ENCODE measurements around the gene CAPG. TPM values are rescaled to one million over a fixed set of nuclear protein-coding genes. Genes with fewer than 3 reads are reported as not detected.
"Not testable (repeated sequence)": the region's sequence is repeated elsewhere in the genome, so short reads cannot be mapped to it uniquely, and the experiment has no call there.

Gene CAPG
- total RNA-seq, 5 donors from 2014 or later (not counting 1 experiment from before 2014, with no cell fraction given), result 30.1 to 71.7 (median 41.2) TPM

DNA sequence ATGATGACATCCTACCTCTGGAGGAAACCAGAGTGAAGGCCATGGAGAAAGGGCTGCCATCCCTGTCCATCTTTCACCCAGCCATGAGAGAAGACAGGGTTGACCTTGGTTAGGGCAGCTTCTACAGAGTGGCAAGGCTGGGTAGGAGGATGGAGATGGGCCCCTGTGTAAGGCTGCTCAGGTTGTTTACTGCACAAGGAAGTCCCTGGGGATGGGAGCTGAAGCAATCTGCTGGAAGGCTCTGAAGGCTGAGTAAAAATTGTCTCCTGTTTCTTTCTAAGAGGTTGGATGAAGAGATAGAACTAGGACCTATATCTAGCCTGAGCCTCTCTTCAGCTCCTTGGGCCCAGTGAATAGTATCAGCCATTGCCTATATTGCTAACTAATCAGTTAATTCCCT, 41.2 kb downstream of the CAPG start:
- CTCF ChIA-PET, result interaction anchor here in 1 of 2 donors (0.6 kb wide), 1 partner anchor 13 kb away, joined by 9 read pairs; no protein-coding TSS in a partner anchor
- DNase-seq (no peak), ATAC-seq (replicated peaks in 1 of 4) (no peak)
- Mint-ChIP-seq H3K36me3 (peaks cover 33% of the 10 kb centered on the region), H3K27me3 (no peaks in the 10 kb centered on the region), H3K4me3 (no peak overlapping the region), H3K27ac (no peak overlapping the region), H3K4me1 (no peaks in the 10 kb centered on the region), H3K9me3 (no peaks in the 10 kb centered on the region)
- POLR2A ChIA-PET, result no interaction called here
- Histone ChIP-seq H3K27me3 (replicated peaks in 1 of 2; ENCODE audit: control insufficient read depth in 2 of 2, extremely low read depth in 1 of 2, insufficient read depth in 2 of 2, low read length in 1 of 2) (no peaks in the 10 kb centered on the region), H3K36me3 (ENCODE audit: control insufficient read depth in 2 of 2, extremely low read depth in 1 of 2, insufficient read depth in 1 of 2, low read length in 1 of 2) (peaks cover 3 to 14% of the 10 kb centered on the region in 2 donors), H3K27ac (ENCODE audit: low read length) (no peak overlapping the region), H3K4me1 (ENCODE audit: control insufficient read depth in 1 of 2, extremely low read depth in 1 of 2, insufficient read depth in 2 of 2, low read length in 2 of 2) (no peaks in the 10 kb centered on the region), H3K4me3 (ENCODE audit: control insufficient read depth in 1 of 2, extremely low read depth in 1 of 2, low read length in 1 of 2) (no peak overlapping the region), H3K9me3 (no peaks in the 10 kb centered on the region)

DNA sequence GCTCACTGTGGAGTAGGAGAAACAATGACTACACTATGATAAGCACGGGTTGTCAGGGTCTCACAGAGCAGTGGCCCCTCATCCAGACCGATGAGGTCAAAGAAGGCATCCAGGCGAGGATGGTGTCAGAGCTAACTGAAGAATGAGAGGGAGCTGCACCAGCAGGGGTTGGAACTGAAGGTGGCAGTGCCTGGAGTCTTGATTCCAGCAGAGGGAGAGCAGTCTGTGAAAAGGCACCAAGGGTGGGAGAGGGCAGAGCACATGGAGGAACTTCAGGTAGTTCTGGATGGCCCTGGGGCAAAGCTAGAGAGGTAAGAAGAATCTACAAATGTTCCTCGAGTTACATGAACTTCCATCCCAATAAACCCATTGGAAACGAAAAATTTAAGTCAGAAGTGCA, 43.0 kb downstream of the CAPG start:
- H3K4me3 Mint-ChIP-seq, result no peak overlapping the region
- DNase-seq, result no peak
- H3K36me3 Mint-ChIP-seq, result peaks cover 37% of the 10 kb centered on the region
- no peak overlapping the region for H3K27ac Mint-ChIP-seq
- H3K4me1 ChIP-seq (ENCODE audit: control insufficient read depth in 1 of 2, extremely low read depth in 1 of 2, insufficient read depth in 2 of 2, low read length in 2 of 2), result no peaks in the 10 kb centered on the region
- no peaks in the 10 kb centered on the region for H3K9me3 ChIP-seq
- H3K36me3 ChIP-seq (ENCODE audit: control insufficient read depth in 2 of 2, extremely low read depth in 1 of 2, insufficient read depth in 1 of 2, low read length in 1 of 2), result peaks cover 9 to 26% of the 10 kb centered on the region in 2 donors
- H3K4me1 Mint-ChIP-seq, result no peaks in the 10 kb centered on the region
- POLR2A ChIA-PET, result no interaction called here
- CTCF ChIA-PET, result no interaction called here
- no peaks in the 10 kb centered on the region for H3K27me3 ChIP-seq (replicated peaks in 1 of 2; ENCODE audit: control insufficient read depth in 2 of 2, extremely low read depth in 1 of 2, insufficient read depth in 2 of 2, low read length in 1 of 2)
- H3K27me3 Mint-ChIP-seq, result no peaks in the 10 kb centered on the region
- 88% methylated on average over 5 of the region's 5 CpGs for WGBS (ENCODE audit: insufficient coverage)
- H3K9me3 Mint-ChIP-seq, result no peaks in the 10 kb centered on the region
- no peak overlapping the region for H3K4me3 ChIP-seq (ENCODE audit: control insufficient read depth in 1 of 2, extremely low read depth in 1 of 2, low read length in 1 of 2)
- H3K27ac ChIP-seq (ENCODE audit: low read length), result no peak overlapping the region
- ATAC-seq (replicated peaks in 1 of 4), result no peak

DNA sequence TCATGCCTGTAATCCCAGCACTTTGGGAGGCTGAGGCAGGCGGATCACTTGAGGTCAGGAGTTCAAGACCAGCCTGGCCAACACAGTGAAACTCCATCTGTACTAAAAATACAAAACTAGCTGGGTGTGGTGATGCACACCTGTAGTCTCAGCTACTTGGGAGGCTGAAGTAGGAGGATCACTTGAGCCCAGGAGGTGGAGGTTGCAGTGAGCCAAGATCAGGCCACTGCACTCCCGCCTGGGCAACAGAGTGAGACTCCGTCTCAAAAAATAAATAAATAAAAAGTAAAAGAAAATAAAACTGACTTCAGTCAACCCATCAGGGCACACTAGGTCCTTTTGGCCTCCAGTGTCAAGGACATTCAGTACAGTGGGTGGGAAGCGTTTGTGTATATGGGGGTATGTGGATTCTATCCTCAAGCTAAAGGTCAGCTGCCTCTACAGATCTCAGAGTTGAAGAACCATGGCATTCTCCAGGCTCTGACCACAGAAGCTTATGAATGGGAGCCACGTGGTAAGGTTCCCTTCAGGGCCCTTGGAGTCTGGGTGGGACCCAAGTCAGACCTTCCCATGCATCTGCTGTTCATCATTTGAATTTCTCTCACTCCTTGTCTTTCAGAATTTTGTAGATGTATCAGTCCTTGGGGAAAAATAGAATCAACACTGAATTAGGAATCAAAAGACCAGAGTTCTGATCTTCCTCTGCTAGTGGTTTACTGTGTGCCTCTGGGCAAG, 47.3 kb downstream of the CAPG start:
- DNase-seq; H3K27me3 ChIP-seq (replicated peaks in 1 of 2; ENCODE audit: control insufficient read depth in 2 of 2, extremely low read depth in 1 of 2, insufficient read depth in 2 of 2, low read length in 1 of 2); H3K4me3 ChIP-seq (ENCODE audit: control insufficient read depth in 1 of 2, extremely low read depth in 1 of 2, low read length in 1 of 2); H3K27ac ChIP-seq (ENCODE audit: low read length); H3K27ac Mint-ChIP-seq; CTCF ChIA-PET; H3K9me3 Mint-ChIP-seq; H3K4me3 Mint-ChIP-seq; H3K9me3 ChIP-seq; H3K27me3 Mint-ChIP-seq; POLR2A ChIA-PET; ATAC-seq (replicated peaks in 1 of 4); H3K4me1 ChIP-seq (ENCODE audit: control insufficient read depth in 1 of 2, extremely low read depth in 1 of 2, insufficient read depth in 2 of 2, low read length in 2 of 2): not testable (repeated sequence)
- peaks cover 9 to 30% of the 10 kb centered on the region in 2 donors for H3K36me3 ChIP-seq (ENCODE audit: control insufficient read depth in 2 of 2, extremely low read depth in 1 of 2, insufficient read depth in 1 of 2, low read length in 1 of 2)
- no CpG with 5 or more reads among the region's 5 CpGs for WGBS (ENCODE audit: insufficient coverage)
- peaks cover 8 to 11% (median 10%) of the 10 kb centered on the region in 3 donors for H3K4me1 Mint-ChIP-seq
- H3K36me3 Mint-ChIP-seq, result peaks cover 51% of the 10 kb centered on the region

DNA sequence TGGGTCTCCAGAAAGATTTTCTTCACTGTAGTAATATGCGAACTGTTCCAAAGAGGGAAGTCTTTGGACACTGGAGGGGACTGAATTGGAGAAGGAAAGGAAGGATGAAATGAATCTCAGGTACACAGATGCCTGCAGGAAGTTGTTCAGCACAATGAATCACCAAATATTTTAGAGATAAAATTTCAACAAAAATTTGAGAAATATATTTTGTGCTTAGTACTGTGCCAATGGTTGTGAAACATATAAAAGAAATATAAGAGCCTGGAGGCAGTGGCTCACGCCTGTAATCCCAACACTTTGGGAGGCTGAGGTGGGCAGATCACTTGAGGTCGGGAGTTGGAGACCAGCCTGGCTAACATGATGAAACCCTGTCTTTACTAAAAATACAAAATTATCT, 52.4 kb downstream of the CAPG start:
- ATAC-seq (replicated peaks in 1 of 4) (no peak), DNase-seq (no peak)
- H3K27ac ChIP-seq (ENCODE audit: low read length), result no peak overlapping the region
- no peaks in the 10 kb centered on the region for H3K9me3 ChIP-seq
- H3K36me3 Mint-ChIP-seq, result peaks cover 45% of the 10 kb centered on the region
- H3K27me3 ChIP-seq (replicated peaks in 1 of 2; ENCODE audit: control insufficient read depth in 2 of 2, extremely low read depth in 1 of 2, insufficient read depth in 2 of 2, low read length in 1 of 2), result no peaks in the 10 kb centered on the region
- no peaks in the 10 kb centered on the region for H3K27me3 Mint-ChIP-seq
- 100% methylated on average over 1 of the region's 3 CpGs for WGBS (ENCODE audit: insufficient coverage)
- no peak overlapping the region for H3K27ac Mint-ChIP-seq
- H3K4me1 Mint-ChIP-seq, result peaks cover 46 to 52% (median 48%) of the 10 kb centered on the region in 3 donors
- H3K36me3 ChIP-seq (ENCODE audit: control insufficient read depth in 2 of 2, extremely low read depth in 1 of 2, insufficient read depth in 1 of 2, low read length in 1 of 2), result peaks cover 0 to 30% of the 10 kb centered on the region in 2 donors
- H3K4me3 ChIP-seq (ENCODE audit: control insufficient read depth in 1 of 2, extremely low read depth in 1 of 2, low read length in 1 of 2), result no peak overlapping the region
- no peaks in the 10 kb centered on the region for H3K9me3 Mint-ChIP-seq
- POLR2A ChIA-PET, result interaction anchor here in 1 of 2 donors (0.6 to 0.7 kb wide), 2 partner anchors 57 to 204 kb away, joined by 3 read pairs; no protein-coding TSS in a partner anchor
- H3K4me1 ChIP-seq (ENCODE audit: control insufficient read depth in 1 of 2, extremely low read depth in 1 of 2, insufficient read depth in 2 of 2, low read length in 2 of 2), result peaks cover 13 to 28% of the 10 kb centered on the region in 2 experiments
- H3K4me3 Mint-ChIP-seq, result no peak overlapping the region
- CTCF ChIA-PET, result interaction anchor here in 1 of 2 donors (0.6 kb wide), 1 partner anchor 683 kb away, joined by 3 read pairs; no protein-coding TSS in a partner anchor

DNA sequence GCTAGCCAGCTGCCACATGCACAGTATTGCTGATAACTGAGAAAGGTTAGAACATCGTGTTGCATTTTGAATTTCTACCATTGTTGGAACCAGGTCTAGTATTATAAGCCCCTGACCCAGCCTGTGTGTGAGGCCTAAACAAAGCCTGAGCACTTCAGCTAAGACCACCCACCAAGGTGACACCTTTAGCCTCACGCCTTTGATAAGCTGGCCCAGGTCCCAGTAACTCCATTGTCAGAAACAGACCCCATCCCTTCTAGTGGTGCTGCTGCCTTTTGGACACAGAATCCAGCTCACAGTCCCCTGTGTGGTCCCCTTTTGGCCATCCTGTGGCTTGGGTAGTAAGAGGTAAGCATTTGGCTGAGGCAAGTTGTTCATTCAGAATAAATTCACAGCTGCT, 54.0 kb downstream of the CAPG start:
- H3K27ac ChIP-seq (ENCODE audit: low read length), result no peak overlapping the region
- DNase-seq (no peak), ATAC-seq (replicated peaks in 1 of 4) (no peak)
- ChIA-PET POLR2A (interaction anchor here in 1 of 2 donors (0.7 kb wide), 1 partner anchor 112 kb away, joined by 5 read pairs; no protein-coding TSS in a partner anchor), CTCF (interaction anchor here in 1 of 2 donors (1.1 kb wide), 1 partner anchor 30 kb away, joined by 3 read pairs; no protein-coding TSS in a partner anchor)
- WGBS (ENCODE audit: insufficient coverage), result 100% methylated on average over 1 of the region's 2 CpGs
- no peaks in the 10 kb centered on the region for H3K27me3 Mint-ChIP-seq
- H3K9me3 Mint-ChIP-seq, result no peaks in the 10 kb centered on the region
- H3K36me3 ChIP-seq (ENCODE audit: control insufficient read depth in 2 of 2, extremely low read depth in 1 of 2, insufficient read depth in 1 of 2, low read length in 1 of 2), result peaks cover 0 to 22% of the 10 kb centered on the region in 2 donors
- H3K9me3 ChIP-seq, result no peaks in the 10 kb centered on the region
- H3K36me3 Mint-ChIP-seq, result peaks cover 37% of the 10 kb centered on the region
- no peak overlapping the region for H3K27ac Mint-ChIP-seq
- peak overlapping the region in 1 of 3 donors; percentile 13 for H3K4me3 Mint-ChIP-seq
- H3K27me3 ChIP-seq (replicated peaks in 1 of 2; ENCODE audit: control insufficient read depth in 2 of 2, extremely low read depth in 1 of 2, insufficient read depth in 2 of 2, low read length in 1 of 2), result no peaks in the 10 kb centered on the region
- H3K4me1 ChIP-seq (ENCODE audit: control insufficient read depth in 1 of 2, extremely low read depth in 1 of 2, insufficient read depth in 2 of 2, low read length in 2 of 2), result peaks cover 13 to 32% of the 10 kb centered on the region in 2 experiments
- no peak overlapping the region for H3K4me3 ChIP-seq (ENCODE audit: control insufficient read depth in 1 of 2, extremely low read depth in 1 of 2, low read length in 1 of 2)
- H3K4me1 Mint-ChIP-seq, result peaks cover 54 to 60% (median 54%) of the 10 kb centered on the region in 3 donors

DNA sequence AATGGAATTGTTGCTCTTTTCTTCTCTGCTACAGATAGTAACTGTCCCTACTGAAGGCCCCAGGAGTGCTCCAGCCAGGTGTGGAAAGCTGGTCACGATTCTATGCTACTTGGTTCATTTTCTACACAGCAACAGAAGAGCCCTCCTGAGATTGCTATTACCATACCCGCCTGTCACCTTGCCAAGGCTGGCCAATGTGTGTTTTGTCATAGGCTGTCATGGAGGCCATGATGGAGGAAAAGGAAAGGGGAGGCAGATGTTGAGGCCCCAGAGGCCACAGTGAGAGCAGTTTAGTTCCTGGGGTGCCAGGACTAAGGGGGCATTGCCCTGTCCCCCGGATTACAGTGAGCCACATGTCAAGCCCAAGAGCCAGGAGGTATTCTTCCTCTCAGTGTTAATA, 54.6 kb downstream of the CAPG start:
- no peaks in the 10 kb centered on the region for H3K27me3 ChIP-seq (replicated peaks in 1 of 2; ENCODE audit: control insufficient read depth in 2 of 2, extremely low read depth in 1 of 2, insufficient read depth in 2 of 2, low read length in 1 of 2)
- no peaks in the 10 kb centered on the region for H3K27me3 Mint-ChIP-seq
- peaks cover 0 to 25% of the 10 kb centered on the region in 2 donors for H3K36me3 ChIP-seq (ENCODE audit: control insufficient read depth in 2 of 2, extremely low read depth in 1 of 2, insufficient read depth in 1 of 2, low read length in 1 of 2)
- peak overlapping the region; percentile 92 to 100 (median 97) for H3K4me3 Mint-ChIP-seq
- ATAC-seq (replicated peaks in 1 of 4) (no peak), DNase-seq (no peak)
- peak overlapping the region; percentile 74 to 81 for H3K4me3 ChIP-seq (ENCODE audit: control insufficient read depth in 1 of 2, extremely low read depth in 1 of 2, low read length in 1 of 2)
- CTCF ChIA-PET, result interaction anchor here (0.9 to 1.2 kb wide), 4 partner anchors 28 to 200 kb away, joined by 3 to 4 read pairs (median 3); partner anchors contain the start of gene TGOLN2 (in 1 of the 2)
- no CpG with 5 or more reads among the region's 3 CpGs for WGBS (ENCODE audit: insufficient coverage)
- no peaks in the 10 kb centered on the region for H3K9me3 ChIP-seq
- H3K27ac ChIP-seq (ENCODE audit: low read length), result no peak overlapping the region
- H3K4me1 Mint-ChIP-seq, result peaks cover 54 to 60% (median 57%) of the 10 kb centered on the region in 3 donors
- H3K9me3 Mint-ChIP-seq, result no peaks in the 10 kb centered on the region
- peaks cover 13 to 32% of the 10 kb centered on the region in 2 experiments for H3K4me1 ChIP-seq (ENCODE audit: control insufficient read depth in 1 of 2, extremely low read depth in 1 of 2, insufficient read depth in 2 of 2, low read length in 2 of 2)
- peak overlapping the region in 1 of 2 donors; percentile 24 for H3K27ac Mint-ChIP-seq
- H3K36me3 Mint-ChIP-seq, result peaks cover 37% of the 10 kb centered on the region
- POLR2A ChIA-PET, result interaction anchor here (0.6 to 1.7 kb wide), 4 partner anchors 28 to 1035 kb away, joined by 3 to 16 read pairs (median 4); partner anchors contain the start of gene TGOLN2 (in 1 of the 2)
